SKM-1 treated with dmso at 0.1 percent for 144 hours (cell line): ENCODE data around the gene IL1RAP.

Experiments used
- DNase-seq: peaks from one replicate; lab custom pipeline; 2025; ENCODE audit not compliant: unreplicated experiment; lab: John Stamatoyannopoulos, UW

Gene IL1RAP

GRCh38 chr3:190575437-190576185, 61.7 kb downstream of the IL1RAP start:
- DNase-seq: peak; percentile 77

- DNase-seq: no peak
These were observed 63.3 kb downstream of the IL1RAP start for GRCh38 chr3:190577225-190577624.

GRCh38 chr3:190579514-190580137, 65.7 kb downstream of the IL1RAP start:
- no peak for DNase-seq

GRCh38 chr3:190580417-190580816, 66.5 kb downstream of the IL1RAP start:
- DNase-seq: no peak

- DNase-seq: no peak
These were observed 67.2 kb downstream of the IL1RAP start for GRCh38 chr3:190581041-190581541.

GRCh38 chr3:190582667-190583066, 68.8 kb downstream of the IL1RAP start:
- DNase-seq: no peak

GRCh38 chr3:190585805-190586630, 72.1 kb downstream of the IL1RAP start:
- no peak for DNase-seq

- DNase-seq: no peak
These were observed 72.7 kb downstream of the IL1RAP start for GRCh38 chr3:190586631-190587011.

- no peak for DNase-seq
These were observed 74.7 kb downstream of the IL1RAP start for GRCh38 chr3:190588570-190588969.

GRCh38 chr3:190589326-190589725, 75.4 kb downstream of the IL1RAP start:
- DNase-seq: no peak

- no peak for DNase-seq
These were observed 77.2 kb downstream of the IL1RAP start for GRCh38 chr3:190591080-190591479.

- no peak for DNase-seq
These were observed 79.2 kb downstream of the IL1RAP start for GRCh38 chr3:190593075-190593474.

GRCh38 chr3:190594171-190594570, 80.3 kb downstream of the IL1RAP start:
- DNase-seq: no peak

- no peak for DNase-seq
These were observed 81.4 kb downstream of the IL1RAP start for GRCh38 chr3:190595179-190595795.

GRCh38 chr3:190595807-190596206, 81.9 kb downstream of the IL1RAP start:
- DNase-seq: no peak

GRCh38 chr3:190596349-190597285, 82.7 kb downstream of the IL1RAP start:
- no peak for DNase-seq

- DNase-seq: no peak
These were observed 83.4 kb downstream of the IL1RAP start for GRCh38 chr3:190597291-190597690.

GRCh38 chr3:190601622-190602021, 87.7 kb downstream of the IL1RAP start:
- DNase-seq: no peak

GRCh38 chr3:190605385-190605784, 91.5 kb downstream of the IL1RAP start:
- DNase-seq: no peak

GRCh38 chr3:190606596-190606995, 92.7 kb downstream of the IL1RAP start:
- DNase-seq: no peak
